Measurements from ENCODE around the gene ATP2C1. TPM values are rescaled to one million over a fixed set of nuclear protein-coding genes. Genes with fewer than 3 reads are reported as not detected.

The ATP2C1 gene, protein sequence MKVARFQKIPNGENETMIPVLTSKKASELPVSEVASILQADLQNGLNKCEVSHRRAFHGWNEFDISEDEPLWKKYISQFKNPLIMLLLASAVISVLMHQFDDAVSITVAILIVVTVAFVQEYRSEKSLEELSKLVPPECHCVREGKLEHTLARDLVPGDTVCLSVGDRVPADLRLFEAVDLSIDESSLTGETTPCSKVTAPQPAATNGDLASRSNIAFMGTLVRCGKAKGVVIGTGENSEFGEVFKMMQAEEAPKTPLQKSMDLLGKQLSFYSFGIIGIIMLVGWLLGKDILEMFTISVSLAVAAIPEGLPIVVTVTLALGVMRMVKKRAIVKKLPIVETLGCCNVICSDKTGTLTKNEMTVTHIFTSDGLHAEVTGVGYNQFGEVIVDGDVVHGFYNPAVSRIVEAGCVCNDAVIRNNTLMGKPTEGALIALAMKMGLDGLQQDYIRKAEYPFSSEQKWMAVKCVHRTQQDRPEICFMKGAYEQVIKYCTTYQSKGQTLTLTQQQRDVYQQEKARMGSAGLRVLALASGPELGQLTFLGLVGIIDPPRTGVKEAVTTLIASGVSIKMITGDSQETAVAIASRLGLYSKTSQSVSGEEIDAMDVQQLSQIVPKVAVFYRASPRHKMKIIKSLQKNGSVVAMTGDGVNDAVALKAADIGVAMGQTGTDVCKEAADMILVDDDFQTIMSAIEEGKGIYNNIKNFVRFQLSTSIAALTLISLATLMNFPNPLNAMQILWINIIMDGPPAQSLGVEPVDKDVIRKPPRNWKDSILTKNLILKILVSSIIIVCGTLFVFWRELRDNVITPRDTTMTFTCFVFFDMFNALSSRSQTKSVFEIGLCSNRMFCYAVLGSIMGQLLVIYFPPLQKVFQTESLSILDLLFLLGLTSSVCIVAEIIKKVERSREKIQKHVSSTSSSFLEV
- total RNA-seq, result 73.3 and 79.5 TPM in 2 replicates
- 36.9 and 50.1 TPM in 2 replicates for polyA plus RNA-seq
- polyA plus RNA-seq (2011; cell fraction: cytosol; rRNA removed), result 35.4 and 39.5 TPM in 2 replicates
- 67.2 and 99.2 TPM in 2 replicates for polyA plus RNA-seq (2011; cell fraction: nucleus; rRNA removed)
- 68.3 and 79.9 TPM in 2 replicates for polyA plus RNA-seq (2012)
- 92.6 and 94.8 TPM in 2 replicates for polyA minus RNA-seq
- 33.7 TPM for polyA minus RNA-seq (2011; cell fraction: cytosol; rRNA and poly(A)+ RNA removed)
- polyA minus RNA-seq (2011; cell fraction: nucleus; rRNA and poly(A)+ RNA removed), result 73.5 and 105 TPM in 2 replicates
- Bru-seq, nascent RNA, result percentile 83 among the genes with signal in this experiment
- percentile 72 among the genes with signal in this experiment for BruChase-seq, experiment 1, labeled RNA remaining after a 6-hour chase
- percentile 80 among the genes with signal in this experiment for BruChase-seq, experiment 2, labeled RNA remaining after a 2-hour chase
- long read RNA-seq, full-length matches to known transcripts, result 94 of 174 reads
- long read RNA-seq, partial matches to known transcripts, result 23 of 174 reads
- long read RNA-seq, other reads (novel, unspliced or antisense), result 57 of 174 reads

DNA sequence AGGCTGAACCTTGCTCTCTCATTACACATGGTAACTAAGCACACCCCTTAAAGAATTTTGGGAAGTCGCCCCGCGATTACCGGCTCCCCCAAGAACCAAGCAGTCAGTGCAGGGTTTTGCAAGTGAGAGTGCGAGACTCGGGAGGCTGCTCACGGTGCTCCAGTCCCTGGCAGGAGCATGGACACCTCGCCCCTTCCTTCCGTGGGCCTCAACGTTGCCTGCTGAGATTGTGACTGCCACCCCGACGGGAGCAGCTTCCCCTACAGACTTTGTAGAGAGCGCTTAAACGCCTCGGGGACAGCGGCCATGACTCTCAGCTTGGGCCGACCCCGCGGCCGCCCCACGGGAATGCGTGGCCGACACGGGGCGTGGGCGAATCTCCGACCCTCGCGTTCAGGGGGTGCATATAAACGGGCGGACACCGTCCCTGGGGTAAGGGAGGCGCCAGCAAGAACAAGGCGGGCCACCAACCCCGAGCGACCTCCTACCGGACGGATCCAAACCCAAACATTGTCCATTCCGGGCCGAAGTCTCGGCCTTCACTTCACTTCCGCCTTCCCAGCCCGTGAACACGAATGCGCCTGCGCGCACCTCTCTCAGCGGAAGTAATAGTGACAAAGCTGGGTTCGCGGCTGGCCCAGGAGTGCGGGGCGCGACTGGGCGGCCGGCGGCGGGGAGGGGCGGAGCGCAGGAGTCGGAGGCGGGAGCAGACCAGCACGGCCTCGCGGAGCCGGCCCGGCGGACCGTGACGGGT is at the start of gene ATP2C1:
TSS of gene ATP2C1 (plus strand) at position 709 of the 754 bp plus-strand sequence. CDS start 686 bp downstream, outside the sequence.
- peak within 1 kb of the TSS; percentile 90 for H3K9ac ChIP-seq (replicated peaks; ENCODE audit: extremely low read depth, insufficient read depth, low read length)
- peak within 1 kb of the TSS; percentile 78 to 87 (median 82) for H3K4me3 ChIP-seq (replicated peaks in 1 of 3; ENCODE audit: insufficient read depth in 1 of 3, low read depth in 1 of 3, low read length in 3 of 3)
- DNase-seq (ENCODE audit: low read depth, low spot score) (peak; percentile 96), FAIRE-seq (peak; percentile 89)
- POLR2A ChIA-PET, result interaction anchor here (0.7 to 1.0 kb wide), 3 partner anchors 31 to 782 kb away, joined by 3 to 6 read pairs (median 5); no protein-coding TSS in a partner anchor
- H3K79me2 ChIP-seq (ENCODE audit: control insufficient read depth, insufficient read depth, low read length), result peaks cover 42% of the 10 kb centered on the region
- TF ChIP-seq JUN (IDR thresholded peaks at IDR 0.05; ENCODE audit: borderline replicate concordance, insufficient read depth, insufficient read length, low read depth) (no peak), FOS (IDR thresholded peaks at IDR 0.05; ENCODE audit: borderline replicate concordance, insufficient read depth, low read length) (no peak), POLR2AphosphoS5 (IDR thresholded peaks at IDR 0.05; ENCODE audit: insufficient read depth, low read depth, low read length) (peak; percentile 83), POLR2A (IDR thresholded peaks at IDR 0.05; ENCODE audit: low read depth, low read length) (peak; percentile 94), EZH2 (IDR thresholded peaks at IDR 0.05; ENCODE audit: borderline replicate concordance, low read depth, low read length, severe bottlenecking) (no peak), GATA2 (IDR thresholded peaks at IDR 0.05; ENCODE audit: insufficient read depth, insufficient read length, low read depth, low read length) (no peak), MYC (IDR thresholded peaks at IDR 0.05; ENCODE audit: low read depth, low read length) (no peak)
- TF ChIP-seq, protein P1, sequence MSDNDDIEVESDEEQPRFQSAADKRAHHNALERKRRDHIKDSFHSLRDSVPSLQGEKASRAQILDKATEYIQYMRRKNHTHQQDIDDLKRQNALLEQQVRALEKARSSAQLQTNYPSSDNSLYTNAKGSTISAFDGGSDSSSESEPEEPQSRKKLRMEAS (IDR thresholded peaks at IDR 0.05; ENCODE audit: insufficient read depth, insufficient read length), result no peak
- peaks cover 14% of the 10 kb centered on the region for H3K4me1 ChIP-seq (ENCODE audit: control insufficient read depth, extremely low read depth, insufficient read depth, low read length)
- CTCF ChIA-PET, result interaction anchor here (0.6 to 6.8 kb wide), 27 partner anchors 9 to 1141 kb away, joined by 3 to 69 read pairs (median 4); partner anchors contain the start of genes ASTE1, CPNE4 and NEK11
- no peaks in the 10 kb centered on the region for H3K9me3 ChIP-seq (replicated peaks; ENCODE audit: control insufficient read depth, insufficient read depth, low read length)
- H2AFZ ChIP-seq (ENCODE audit: low read depth, low read length), result peak within 1 kb of the TSS; percentile 94
- H3K36me3 ChIP-seq (ENCODE audit: control insufficient read depth in 2 of 2, extremely low read depth in 1 of 2, insufficient read depth in 2 of 2, low read length in 2 of 2), result no peaks in the 10 kb centered on the region
- BruUV-seq (replicated peaks), result TSS peak; percentile 89
- no peaks in the 10 kb centered on the region for H3K9me1 ChIP-seq (replicated peaks; ENCODE audit: control insufficient read depth, extremely low read depth, insufficient read depth, low read length)
- peak within 1 kb of the TSS; percentile 93 for H3K4me2 ChIP-seq (ENCODE audit: insufficient read depth, low read length)
- peaks cover 3% of the 10 kb centered on the region for H4K20me1 ChIP-seq (replicated peaks; ENCODE audit: control insufficient read depth, extremely low read depth, insufficient read depth, low read length)
- no peaks in the 10 kb centered on the region for H3K27me3 ChIP-seq (ENCODE audit: control insufficient read depth in 2 of 2, insufficient read depth in 2 of 2, low read length in 2 of 2)
- H3K27ac ChIP-seq (ENCODE audit: insufficient read depth, low read depth, low read length), result peak within 1 kb of the TSS; percentile 76
- dilution Hi-C loops (cut with MboI; ENCODE audit: extremely low pct_ligation_motif_present, low sequenced_read_pairs), result no loop called here
- intact Hi-C loops (cut with micrococcal nuclease), result loop anchor here (1.0 to 10.0 kb wide), 13 partner anchors 33 to 1244 kb away; partner anchors contain the start of genes ASTE1, NEK11, NUDT16 and PIK3R4

Measured in endothelial cell of umbilical vein (primary cell).